DMS53 treated with DMSO at 0.1 percent for 48 hours (cell line): Measurements from ENCODE around the gene TUBGCP6.
"Not testable (repeated sequence)": the region's sequence is repeated elsewhere in the genome, so short reads cannot be mapped to it uniquely, and the experiment has no call there.

Source experiments
- DNase-seq: peaks from one replicate; lab custom pipeline; 2025; ENCODE audit not compliant: unreplicated experiment; lab: John Stamatoyannopoulos, UW

Gene TUBGCP6

DNA sequence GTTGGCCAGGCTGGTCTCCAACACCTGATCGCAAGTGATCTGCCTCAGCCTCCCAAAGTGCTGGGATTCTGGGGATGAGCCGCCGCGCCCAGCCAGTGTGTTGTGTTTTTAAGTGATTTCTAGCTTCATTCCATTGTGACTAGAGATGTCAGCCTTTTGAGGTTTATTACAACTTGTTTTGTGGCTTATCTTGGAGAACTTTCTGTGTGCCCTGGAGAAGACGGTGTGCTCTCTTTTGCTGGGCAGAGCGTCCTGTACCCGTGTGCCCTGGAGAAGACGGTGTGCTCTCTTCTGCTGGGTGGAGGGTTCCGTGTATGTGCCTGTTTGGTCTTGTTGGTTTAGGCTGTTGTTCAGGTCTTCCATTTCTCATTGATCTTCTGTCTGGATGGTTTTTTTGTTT is 31.6 kb downstream of the TUBGCP6 start:
- DNase-seq, result no peak

GRCh38 chr22:50211147-50211546 is 33.7 kb downstream of the TUBGCP6 start:
- no peak for DNase-seq

- no peak for DNase-seq
These were observed 34.3 kb downstream of the TUBGCP6 start for GRCh38 chr22:50210378-50211139.

GRCh38 chr22:50209893-50210292 is 34.9 kb downstream of the TUBGCP6 start:
- DNase-seq, result peak; percentile 25

- no peak for DNase-seq
These were observed 35.6 kb downstream of the TUBGCP6 start for GRCh38 chr22:50208939-50209892.

GRCh38 chr22:50208430-50208938 is 36.3 kb downstream of the TUBGCP6 start:
- DNase-seq, result no peak

DNA sequence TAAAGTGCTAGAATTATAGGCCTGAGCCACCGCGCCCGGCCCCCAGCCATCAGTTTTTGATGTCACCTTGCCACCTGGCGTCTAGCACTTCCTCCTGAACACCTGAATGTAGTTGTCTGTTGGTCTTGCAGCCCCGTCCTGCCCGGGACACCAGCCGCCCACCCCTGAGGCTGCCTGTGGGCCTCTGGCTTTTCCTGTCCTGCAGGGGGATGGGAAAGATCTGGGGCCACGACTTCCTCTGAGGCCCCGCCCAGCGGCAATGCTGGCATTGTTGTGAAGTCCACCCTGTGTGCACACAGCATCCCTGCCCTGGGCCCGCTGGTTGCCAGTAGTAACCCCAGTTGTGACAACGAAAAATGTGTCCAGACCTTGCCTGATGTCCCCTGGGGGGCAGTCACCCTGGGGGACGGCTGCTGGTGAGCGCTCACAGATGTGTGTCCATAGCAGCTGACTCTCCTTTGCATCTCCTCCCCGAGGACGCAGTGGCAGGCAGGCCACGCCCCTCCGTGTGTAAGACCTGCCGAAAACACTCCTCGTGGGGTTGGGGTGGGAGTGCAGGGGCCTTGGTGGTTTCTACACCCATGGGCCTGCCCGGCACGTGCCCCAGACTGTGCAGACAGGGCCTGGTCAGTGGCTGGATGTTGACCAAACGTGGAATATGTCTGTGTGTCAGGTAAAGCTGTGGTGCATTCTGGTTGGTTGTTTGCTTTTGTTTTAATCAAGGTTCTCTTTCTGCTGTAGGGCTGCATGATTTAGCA is 37.3 kb downstream of the TUBGCP6 start:
- no peak for DNase-seq

- no peak for DNase-seq
These were observed 38.2 kb downstream of the TUBGCP6 start for GRCh38 chr22:50206599-50206998.

- DNase-seq, result no peak
These were observed 38.8 kb downstream of the TUBGCP6 start for GRCh38 chr22:50205781-50206569.

DNA sequence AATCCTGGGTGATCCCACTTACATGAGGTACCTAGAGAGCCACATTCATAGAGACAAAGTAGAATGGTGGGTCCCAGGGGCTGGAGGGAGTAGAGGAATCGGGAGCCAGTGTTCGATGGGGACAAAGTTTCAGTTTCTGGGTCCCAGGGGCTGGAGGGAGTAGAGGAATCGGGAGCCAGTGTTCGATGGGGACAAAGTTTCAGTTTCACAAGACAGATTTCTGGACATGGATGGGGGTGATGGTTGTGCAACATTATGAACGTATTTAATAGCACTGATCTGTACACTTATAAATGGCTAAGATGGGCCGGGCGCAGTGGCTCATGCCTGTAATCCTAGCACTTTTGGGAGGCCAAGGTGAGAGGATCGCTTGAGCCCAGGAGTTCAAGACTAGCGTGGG is 39.8 kb downstream of the TUBGCP6 start:
- not testable (repeated sequence) for DNase-seq

- no peak for DNase-seq
These were observed 40.3 kb downstream of the TUBGCP6 start for GRCh38 chr22:50204571-50204970.

DNA sequence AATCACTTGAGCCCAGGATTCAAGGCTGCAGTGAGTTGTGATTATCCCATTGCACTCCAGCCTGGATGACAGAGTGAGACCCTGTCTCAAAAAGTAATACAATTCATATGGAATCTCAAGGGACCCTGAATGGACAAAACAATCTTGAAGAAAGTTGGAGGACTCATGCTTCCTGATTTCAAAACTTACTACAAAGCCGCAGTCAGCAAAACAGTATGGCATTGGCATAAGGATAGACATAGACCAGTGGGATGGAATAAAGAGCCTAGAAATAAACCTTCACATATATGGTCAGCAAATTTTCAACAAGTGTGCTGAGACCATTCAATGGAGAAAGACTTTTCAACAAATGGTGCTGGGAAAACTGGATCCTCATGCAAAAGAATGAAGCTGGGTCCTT is 41.5 kb downstream of the TUBGCP6 start:
- no peak for DNase-seq

GRCh38 chr22:50202130-50202666 is 42.6 kb downstream of the TUBGCP6 start:
- no peak for DNase-seq

DNA sequence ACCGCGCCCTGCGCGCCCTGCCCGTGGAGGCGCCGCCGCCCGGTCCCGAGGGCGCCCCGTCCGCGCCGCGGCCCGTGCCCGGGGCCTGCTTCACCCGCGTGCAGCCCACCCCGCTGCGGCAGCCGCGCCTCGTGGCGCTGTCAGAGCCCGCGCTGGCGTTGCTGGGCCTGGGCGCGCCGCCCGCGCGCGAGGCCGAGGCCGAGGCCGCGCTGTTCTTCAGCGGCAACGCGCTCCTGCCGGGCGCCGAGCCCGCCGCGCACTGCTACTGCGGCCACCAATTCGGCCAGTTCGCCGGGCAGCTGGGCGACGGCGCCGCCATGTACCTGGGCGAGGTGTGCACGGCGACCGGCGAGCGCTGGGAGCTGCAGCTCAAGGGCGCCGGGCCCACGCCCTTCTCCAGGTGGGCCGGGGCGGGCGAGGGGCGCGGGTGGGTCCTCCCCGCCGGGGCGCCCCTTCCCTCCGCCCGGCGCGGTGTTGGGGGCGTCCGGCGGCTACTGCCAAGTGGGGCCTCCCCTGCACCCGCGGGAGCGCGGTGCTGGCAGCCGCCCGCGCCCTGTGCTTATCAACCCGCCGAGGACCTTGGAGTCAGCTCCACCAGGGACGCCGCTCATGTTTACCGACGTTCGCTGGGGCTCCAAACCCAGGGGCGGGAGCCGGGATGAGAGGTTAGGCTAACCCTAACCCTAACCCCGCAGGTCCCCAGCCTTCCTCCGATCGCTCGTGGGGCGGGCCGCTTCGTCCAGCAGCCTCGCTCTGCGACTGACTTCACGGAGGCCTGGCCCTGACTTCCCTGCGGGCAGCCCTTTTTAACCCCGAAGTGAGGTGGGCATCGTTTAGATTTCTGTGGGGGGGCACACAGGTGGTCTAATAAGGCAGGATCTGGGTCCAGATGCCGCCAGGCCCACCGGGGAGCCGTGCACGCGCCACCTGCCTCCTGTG is 43.4 kb downstream of the TUBGCP6 start:
- DNase-seq, result no peak

- peak; percentile 41 for DNase-seq
These were observed 44.2 kb downstream of the TUBGCP6 start, which contains the start of gene SELENOO for GRCh38 chr22:50200461-50201190. SELENOO (plus strand) TSS chr22:50201011; CDS start chr22:50201037, 26 bp downstream.

GRCh38 chr22:50199829-50200460 is 44.9 kb downstream of the TUBGCP6 start:
- no peak for DNase-seq

- no peak for DNase-seq
These were observed 45.5 kb downstream of the TUBGCP6 start for GRCh38 chr22:50199251-50199721.

GRCh38 chr22:50198624-50199017 is 46.2 kb downstream of the TUBGCP6 start:
- DNase-seq, result no peak
